Upper lobe of left lung (tissue), 4 donors: Measurements from ENCODE around the gene FBXW10.
"Not testable (repeated sequence)": the region's sequence is repeated elsewhere in the genome, so short reads cannot be mapped to it uniquely, and the experiment has no call there.

ENCODE experiments used
- EP300 ChIP-seq, 4 donors: sonication (generic); formaldehyde crosslinking; IDR thresholded peaks; one replicate each; pipeline ENCODE4 v1.5.1; 2017; ENCODE audit warnings: antibody characterized with exemption in 4 of 4, control low read depth in 2 of 4
- POLR2A ChIP-seq, 4 donors: fragments of 450-650 bp; IDR thresholded peaks; one replicate each; pipeline ENCODE4 v1.5.1; 2016 to 2017; ENCODE audit warnings: antibody characterized with exemption in 4 of 4, mild to moderate bottlenecking in 2 of 4
- POLR2AphosphoS5 ChIP-seq, 2 donors: sonication (generic); formaldehyde crosslinking; IDR thresholded peaks; one replicate each; pipeline ENCODE4 v1.5.1; 2017; ENCODE audit warnings: antibody characterized with exemption in 2 of 2
- TF ChIP-seq, protein P1 (sequence below), 6 experiments: fragments of 450-650 bp in 4 of 6; fragments of 200-600 bp in 2 of 6; sonication (generic) in 2 of 6; IDR thresholded peaks; one replicate each; pipeline ENCODE4 v1.5.1; 2016 to 2019; ENCODE audit warnings: antibody characterized with exemption in 6 of 6

GRCh38 chr17:18712354-18712999 is 31.4 kb upstream of the FBXW10 start:
- not testable (repeated sequence) for TF ChIP-seq POLR2AphosphoS5, POLR2A, EP300 (IDR thresholded peaks at IDR 0.05)
- TF ChIP-seq, protein P1, sequence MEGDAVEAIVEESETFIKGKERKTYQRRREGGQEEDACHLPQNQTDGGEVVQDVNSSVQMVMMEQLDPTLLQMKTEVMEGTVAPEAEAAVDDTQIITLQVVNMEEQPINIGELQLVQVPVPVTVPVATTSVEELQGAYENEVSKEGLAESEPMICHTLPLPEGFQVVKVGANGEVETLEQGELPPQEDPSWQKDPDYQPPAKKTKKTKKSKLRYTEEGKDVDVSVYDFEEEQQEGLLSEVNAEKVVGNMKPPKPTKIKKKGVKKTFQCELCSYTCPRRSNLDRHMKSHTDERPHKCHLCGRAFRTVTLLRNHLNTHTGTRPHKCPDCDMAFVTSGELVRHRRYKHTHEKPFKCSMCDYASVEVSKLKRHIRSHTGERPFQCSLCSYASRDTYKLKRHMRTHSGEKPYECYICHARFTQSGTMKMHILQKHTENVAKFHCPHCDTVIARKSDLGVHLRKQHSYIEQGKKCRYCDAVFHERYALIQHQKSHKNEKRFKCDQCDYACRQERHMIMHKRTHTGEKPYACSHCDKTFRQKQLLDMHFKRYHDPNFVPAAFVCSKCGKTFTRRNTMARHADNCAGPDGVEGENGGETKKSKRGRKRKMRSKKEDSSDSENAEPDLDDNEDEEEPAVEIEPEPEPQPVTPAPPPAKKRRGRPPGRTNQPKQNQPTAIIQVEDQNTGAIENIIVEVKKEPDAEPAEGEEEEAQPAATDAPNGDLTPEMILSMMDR (IDR thresholded peaks at IDR 0.05) = peak in 5 of 6 experiments; percentile 40 to 60 (median 57)
